ENCODE results near the gene VN1R4.
"Not testable (repeated sequence)": the region's sequence is repeated elsewhere in the genome, so short reads cannot be mapped to it uniquely, and the experiment has no call there.

Gene VN1R4

GRCh38 chr19:53267623-53268022, at the start of gene VN1R4:
VN1R4 (minus strand) TSS chr19:53267723; CDS start chr19:53267665, 58 bp downstream.
- DNase-seq (ENCODE audit: low read depth): not testable (repeated sequence)

GRCh38 chr19:53311897-53312296, 44.4 kb upstream of the VN1R4 start:
- no peak for DNase-seq (ENCODE audit: low read depth)

GRCh38 chr19:53311044-53311443, 43.5 kb upstream of the VN1R4 start:
- DNase-seq (ENCODE audit: low read depth): no peak

GRCh38 chr19:53308339-53308811, 40.9 kb upstream of the VN1R4 start:
- no peak for DNase-seq (ENCODE audit: low read depth)

GRCh38 chr19:53301341-53301740, 33.8 kb upstream of the VN1R4 start:
- not testable (repeated sequence) for DNase-seq (ENCODE audit: low read depth)

GRCh38 chr19:53294786-53295441, 27.4 kb upstream of the VN1R4 start:
- no peak for DNase-seq (ENCODE audit: low read depth)

- no peak for DNase-seq (ENCODE audit: low read depth)
Observed at GRCh38 chr19:53290758-53291549, 23.4 kb upstream of the VN1R4 start.

- DNase-seq (ENCODE audit: low read depth): no peak
Observed at GRCh38 chr19:53285087-53285486, 17.6 kb upstream of the VN1R4 start.

GRCh38 chr19:53281947-53282346, 14.4 kb upstream of the VN1R4 start:
- not testable (repeated sequence) for DNase-seq (ENCODE audit: low read depth)

- no peak for DNase-seq (ENCODE audit: low read depth)
Observed at GRCh38 chr19:53275480-53275879, 8.0 kb upstream of the VN1R4 start.

- DNase-seq (ENCODE audit: low read depth): no peak
Observed at GRCh38 chr19:53272044-53272443, 4.5 kb upstream of the VN1R4 start.

- DNase-seq (ENCODE audit: low read depth): not testable (repeated sequence)
Observed at GRCh38 chr19:53269861-53270260, 2.3 kb upstream of the VN1R4 start.

GRCh38 chr19:53257715-53258342, 9.7 kb downstream of the VN1R4 start, which contains the start of gene VN1R2:
VN1R2 (plus strand) TSS chr19:53258292; CDS start chr19:53258376, 84 bp downstream.
- not testable (repeated sequence) for DNase-seq (ENCODE audit: low read depth)

GRCh38 chr19:53254411-53255341, 12.8 kb downstream of the VN1R4 start, which contains the start of gene ZNF677:
ZNF677 (minus strand) TSS chr19:53254873; CDS start chr19:53251550, 3,323 bp downstream.
- peak; percentile 65 for DNase-seq (ENCODE audit: low read depth)

- DNase-seq (ENCODE audit: low read depth): no peak
Observed at GRCh38 chr19:53246498-53246897, 21.0 kb downstream of the VN1R4 start.

GRCh38 chr19:53237114-53237777, 30.3 kb downstream of the VN1R4 start:
- no peak for DNase-seq (ENCODE audit: low read depth)

- DNase-seq (ENCODE audit: low read depth): no peak
Observed at GRCh38 chr19:53224606-53225005, 42.9 kb downstream of the VN1R4 start.

- DNase-seq (ENCODE audit: low read depth): not testable (repeated sequence)
Observed at GRCh38 chr19:53222716-53223115, 44.8 kb downstream of the VN1R4 start.

All from stimulated activated CD8-positive, alpha-beta memory T cell treated with anti-CD3 and anti-CD28 coated beads, Interleukin-12 subunit alpha, Interleukin-12 subunit beta, amount 100 ng/mL, for 1 hour (primary cell).